ENCODE results near the gene OCLN.
"Not testable (repeated sequence)": the region's sequence is repeated elsewhere in the genome, so short reads cannot be mapped to it uniquely, and the experiment has no call there.

The OCLN gene

DNA sequence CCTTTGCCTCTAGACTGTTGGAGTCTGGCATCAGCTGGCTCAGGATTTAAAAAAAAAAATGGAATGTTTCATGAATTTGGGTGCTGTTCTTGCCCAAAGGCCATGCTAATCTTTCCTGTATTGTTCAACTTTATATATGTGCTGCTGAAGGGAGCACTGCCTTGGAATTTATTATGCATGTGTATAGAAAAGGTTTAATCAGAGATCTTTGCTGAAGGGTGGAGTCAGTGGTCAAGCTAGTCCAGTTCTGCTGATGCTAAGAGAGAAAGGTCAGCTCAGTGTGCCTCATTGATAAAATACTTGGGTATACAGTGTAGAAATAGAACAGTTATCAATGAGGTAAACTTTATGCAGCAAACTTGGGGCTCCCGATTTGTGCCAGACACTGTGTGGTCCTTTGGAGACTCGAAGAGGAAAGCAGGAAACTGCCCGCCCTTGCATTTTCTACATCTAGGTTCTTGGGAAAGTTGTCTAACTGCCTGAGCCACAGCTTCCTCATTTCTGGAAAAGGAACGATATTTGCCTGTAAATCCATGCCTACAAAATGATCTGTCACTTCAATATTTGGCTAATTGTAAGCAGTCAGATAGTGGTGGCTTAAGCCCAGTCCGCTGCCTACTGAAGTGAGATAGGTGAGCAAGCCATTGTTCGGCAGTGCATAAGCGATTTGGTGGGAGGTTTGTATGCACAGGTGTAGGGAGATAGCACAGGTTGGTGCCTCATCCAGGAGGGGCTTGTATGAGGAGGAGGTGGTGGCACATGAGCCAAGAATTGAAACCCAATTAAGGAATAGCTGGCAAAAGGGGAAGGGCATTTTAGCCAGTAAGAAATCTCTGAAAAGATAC lies 38.2 kb downstream of the OCLN start:
- no peak for DNase-seq

DNA sequence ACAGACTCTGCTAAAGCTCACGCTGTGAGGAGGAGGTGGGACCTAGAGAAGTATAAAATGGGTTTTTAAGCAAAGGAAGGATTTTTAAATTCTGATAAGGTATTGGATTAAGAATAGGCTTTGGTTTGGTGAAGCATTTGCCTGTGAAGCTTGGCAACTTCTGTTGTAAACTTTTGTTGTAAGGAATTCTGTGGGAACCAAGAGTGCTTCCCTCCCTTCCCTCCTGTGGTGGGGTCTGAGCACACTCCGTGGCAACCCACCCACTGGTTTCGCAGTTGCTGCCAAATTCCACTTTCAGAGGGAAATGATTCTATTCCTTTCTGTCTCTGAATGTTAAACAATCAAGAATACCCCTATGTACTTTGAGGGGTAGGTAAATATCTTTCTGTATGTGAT lies 38.8 kb downstream of the OCLN start:
- no peak for DNase-seq

DNA sequence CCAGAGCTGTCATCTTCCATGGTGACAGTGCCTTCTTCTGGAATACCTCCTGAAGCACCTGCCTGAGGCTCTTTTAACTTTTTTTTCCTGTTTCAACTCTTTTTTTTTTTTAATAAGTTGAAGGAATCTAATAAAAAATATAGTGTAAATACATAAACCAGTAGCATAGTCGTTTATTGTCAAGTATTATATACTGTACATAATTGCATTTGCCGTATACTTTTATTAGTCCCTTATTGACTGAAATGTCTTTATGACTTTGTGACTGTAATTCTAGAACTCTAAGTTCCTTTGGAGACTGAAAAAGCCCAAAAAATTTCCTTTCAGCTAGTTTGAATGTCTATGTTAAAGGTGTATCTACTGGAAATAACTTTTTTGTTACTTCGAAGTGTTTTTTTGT lies 45.3 kb downstream of the OCLN start:
- DNase-seq: not testable (repeated sequence)

DNA sequence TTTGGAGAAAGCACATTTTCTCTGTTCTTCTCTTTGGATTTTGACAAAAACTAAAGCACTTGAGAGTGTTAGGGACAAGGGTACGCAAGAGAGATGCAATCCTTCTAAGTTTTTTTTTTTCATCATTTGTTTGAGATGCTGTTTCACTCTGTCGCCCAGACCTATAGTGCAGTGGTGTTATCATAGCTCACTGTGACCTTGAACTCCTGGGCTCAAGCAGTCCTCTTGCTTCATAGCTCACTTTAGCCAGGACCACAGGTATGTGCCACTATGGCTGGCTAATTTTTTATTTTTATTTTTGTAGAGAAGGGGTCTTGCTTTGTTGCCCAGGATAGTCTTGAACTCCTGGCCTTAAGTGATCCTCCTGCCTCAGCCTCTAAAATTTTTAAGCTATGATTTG lies 46.1 kb downstream of the OCLN start:
- not testable (repeated sequence) for DNase-seq

DNA sequence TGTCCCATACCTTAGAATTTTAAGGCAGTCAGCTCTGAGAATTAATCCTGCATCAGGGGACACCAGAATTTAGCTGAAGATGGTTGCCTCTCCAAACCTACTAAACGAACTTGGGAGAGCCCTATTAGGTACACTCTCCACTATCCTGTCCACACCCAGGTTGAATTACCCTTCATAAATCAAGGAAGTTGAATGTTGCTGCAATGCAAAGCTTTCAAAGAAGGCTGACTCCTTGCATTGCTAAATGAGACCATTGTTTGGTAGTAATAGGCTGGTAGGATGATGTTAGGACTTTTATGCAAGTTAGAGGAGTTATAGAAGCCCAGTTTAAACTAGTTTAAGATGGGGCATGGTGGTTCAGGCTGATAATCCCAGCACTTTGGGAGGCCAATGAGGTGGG lies 48.8 kb downstream of the OCLN start:
- not testable (repeated sequence) for DNase-seq

DNA sequence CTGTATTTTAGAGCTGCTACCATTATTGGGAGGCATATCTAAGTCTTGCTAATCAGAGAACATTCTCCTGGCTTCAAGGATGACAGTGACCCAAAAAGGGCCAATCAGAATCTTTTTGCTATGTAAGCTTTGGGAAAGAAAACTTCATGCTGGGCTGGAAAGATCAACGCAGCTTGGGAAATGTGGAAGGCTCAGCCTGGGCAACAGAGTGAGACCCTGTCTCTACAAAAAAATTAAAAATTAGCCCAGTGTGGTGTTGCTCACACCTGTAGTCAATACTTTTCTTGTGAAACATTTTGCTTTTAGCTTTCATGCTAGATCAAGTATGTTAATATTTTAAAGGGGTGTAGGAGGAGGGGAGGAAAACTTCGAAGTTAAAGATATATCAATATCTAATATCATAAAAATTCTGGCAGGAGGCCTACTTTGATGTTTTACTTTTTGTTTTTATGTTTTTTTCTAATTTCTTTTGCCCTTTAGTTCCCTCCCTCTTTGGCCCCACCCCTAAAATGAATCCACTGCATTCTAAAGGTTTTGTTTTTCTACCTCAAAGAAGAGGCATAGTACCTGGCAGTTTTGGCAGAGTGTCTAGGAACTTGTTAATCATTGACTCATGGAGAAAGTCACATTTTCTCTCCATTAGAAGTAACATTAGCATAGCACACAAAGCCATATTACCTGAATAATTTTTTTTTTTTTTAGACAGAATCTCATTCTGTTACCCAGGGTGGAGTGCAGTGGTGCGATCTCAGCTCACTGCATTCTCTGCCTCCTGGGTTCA lies 50.4 kb downstream of the OCLN start:
- not testable (repeated sequence) for DNase-seq

DNA sequence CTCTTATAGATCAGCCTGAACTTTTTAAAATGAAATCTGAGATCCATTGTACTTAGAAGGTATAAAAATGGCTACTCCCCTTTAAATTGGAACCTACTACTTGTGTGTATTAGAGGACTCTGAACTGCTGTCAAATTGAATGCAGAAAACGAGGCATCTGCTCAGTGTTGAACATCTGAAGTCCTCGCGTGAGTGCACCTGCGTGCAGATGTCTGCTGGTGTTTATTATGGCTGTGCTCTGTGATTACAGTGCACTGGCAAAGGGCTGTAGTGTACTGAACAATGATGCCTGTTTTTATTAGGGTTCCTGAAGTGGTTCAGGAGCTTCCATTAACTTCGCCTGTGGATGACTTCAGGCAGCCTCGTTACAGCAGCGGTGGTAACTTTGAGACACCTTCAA lies 52.0 kb downstream of the OCLN start:
- DNase-seq: not testable (repeated sequence)

DNA sequence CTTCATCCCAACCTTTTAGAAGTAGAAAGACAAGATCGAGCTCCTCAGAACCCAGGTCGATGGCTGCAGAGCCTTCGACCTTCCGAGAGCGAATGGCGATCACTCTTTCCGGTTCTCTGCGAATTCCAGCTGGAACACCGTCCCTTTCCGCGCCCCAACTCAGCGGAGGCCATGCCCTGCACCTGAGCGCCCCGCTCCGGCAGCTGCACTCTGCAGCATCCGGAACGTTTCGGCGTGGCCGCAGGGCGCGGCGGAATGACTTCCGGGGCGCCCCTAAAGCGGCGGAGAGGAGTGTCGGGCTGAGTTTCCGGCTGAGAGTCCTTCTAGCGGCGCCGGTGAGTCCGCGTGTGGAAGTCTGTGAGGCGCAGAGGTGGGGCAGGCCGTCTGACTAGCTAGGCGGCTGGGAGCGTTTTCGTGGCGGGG lies 67.3 kb downstream of the OCLN start, which contains the start of gene GTF2H2C:
Gene GTF2H2C, plus strand, starts transcription at position 284 of the 423 bp plus-strand sequence. CDS start 4,942 bp downstream, outside the sequence.
- DNase-seq: peak; percentile 77

DNA sequence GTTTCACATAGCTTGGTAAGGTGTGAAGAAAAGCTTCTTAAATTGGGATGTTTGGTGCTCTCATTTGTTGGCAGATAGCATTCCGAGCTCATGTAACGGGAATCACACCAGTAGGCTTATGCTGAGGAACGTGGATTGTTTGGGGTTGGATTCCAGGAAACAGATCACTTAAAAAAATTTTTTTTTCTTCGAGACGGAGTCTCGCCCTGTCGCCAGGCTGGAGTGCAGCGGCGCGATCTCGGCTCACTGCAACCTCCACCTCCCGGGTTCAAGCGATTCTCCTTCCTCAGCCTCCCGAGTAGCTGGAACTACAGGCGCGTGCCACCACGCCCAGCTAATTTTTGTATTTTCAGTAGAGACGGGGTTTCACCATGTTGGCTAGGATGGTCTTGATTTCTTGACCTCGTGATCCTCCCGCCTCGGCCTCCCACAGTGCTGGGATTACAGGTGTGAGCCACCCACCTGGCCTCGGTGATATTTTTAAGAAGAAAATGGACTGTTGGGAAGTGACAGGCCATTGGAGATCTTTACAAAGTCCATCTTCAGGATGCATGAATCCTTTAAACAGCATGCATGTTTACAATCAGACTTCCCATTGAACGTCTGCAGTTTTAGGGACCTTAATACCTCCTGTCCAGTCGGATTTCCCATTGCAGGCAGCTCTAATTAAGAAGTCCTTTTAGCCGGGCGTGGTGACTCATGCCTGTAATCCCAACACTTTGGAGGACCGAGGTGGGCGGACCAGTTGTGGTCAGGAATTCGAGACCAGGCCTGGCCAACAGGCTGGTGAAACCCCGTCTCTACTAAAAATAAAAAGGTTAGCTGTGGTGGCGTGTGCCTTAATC lies 68.2 kb downstream of the OCLN start:
- not testable (repeated sequence) for DNase-seq

DNA sequence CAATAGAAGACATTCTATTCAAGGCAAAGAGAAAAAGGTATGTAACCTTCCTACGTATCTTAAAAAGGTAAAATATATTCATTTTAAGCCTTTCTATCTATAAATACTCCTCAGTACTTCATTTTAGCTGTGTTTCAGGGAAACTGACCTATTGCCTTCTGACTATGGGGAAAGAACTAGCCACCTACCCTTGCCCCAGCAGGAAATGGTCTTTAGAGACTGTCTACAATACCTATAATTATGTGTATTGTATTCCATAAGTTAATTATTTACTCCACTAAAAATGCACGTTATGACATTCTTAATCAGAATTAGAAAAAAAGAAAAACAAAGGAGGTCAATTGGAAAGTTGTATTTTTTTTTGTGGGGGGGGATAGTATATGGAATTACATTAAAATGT lies 73.6 kb downstream of the OCLN start:
- not testable (repeated sequence) for DNase-seq

DNA sequence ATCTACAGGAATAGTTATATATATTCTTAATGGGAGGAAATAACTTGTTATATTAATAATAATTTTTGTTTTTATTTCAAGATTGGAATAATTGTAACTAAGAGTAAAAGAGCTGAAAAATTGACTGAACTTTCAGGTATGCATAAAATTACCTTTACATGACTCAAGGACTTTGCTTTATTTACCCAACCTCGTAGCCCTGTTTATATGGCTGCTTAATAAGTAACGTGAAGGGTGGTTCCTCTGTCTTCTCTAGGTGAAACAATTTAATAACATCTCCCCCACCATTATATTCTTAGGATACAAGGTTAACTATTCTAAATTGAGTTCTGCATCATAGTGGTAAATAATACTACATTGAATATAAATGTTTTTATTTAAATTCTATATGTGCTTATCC lies 75.5 kb downstream of the OCLN start:
- not testable (repeated sequence) for DNase-seq

DNA sequence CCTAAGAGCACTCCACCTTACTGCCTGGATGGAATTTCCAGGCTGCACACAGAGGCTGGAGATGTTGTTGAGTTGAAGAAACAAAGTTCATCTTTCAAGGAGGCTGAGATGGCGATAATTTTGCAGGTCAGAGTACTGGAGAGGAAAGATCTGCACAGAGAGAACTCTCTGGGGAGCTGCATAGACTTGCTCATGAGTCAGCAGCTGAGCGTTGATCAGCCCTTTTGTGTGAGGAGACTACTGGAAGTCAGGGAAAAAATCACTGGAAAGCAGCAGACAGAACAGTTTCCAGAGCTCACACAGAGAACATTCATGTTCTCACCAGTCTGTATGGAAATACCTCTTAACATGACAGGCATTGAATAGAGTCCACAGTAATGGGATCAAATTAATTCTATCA lies 90.8 kb downstream of the OCLN start:
- not testable (repeated sequence) for DNase-seq

DNA sequence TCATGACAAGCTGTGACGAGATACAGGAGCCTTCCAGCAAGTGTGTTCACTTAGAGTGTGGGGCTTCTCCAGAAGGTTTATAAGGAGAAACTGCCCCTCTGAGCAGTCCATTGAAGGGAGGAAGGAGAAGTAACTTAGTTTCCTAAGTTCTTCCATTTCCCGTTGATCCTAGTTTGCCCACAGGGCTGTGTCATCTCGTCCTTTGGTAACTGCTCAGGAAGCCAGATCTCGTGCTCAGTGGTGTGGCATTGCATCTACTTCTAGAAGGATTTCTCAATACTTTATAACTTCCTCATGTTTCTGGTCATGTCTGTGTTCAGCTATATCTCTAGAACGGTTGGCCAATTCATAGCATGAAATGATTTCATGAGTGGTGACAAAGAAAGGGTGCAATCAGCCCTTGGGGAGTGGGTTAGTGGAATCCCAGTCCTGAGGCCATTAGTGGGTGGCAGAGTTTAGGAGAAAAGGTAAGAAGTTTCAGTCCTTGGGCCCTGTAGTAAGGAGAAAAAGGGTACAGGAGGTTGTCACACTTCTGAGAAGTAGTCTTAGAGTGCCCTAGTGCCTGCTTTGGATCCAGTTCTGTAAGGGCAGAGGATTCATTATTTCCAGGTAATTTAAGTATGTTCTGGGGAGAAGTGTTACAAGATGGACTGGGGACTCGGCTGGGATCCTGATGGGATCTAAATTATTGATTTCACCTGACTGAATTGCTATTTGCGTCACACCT lies 103.7 kb downstream of the OCLN start:
- DNase-seq: not testable (repeated sequence)

DNA sequence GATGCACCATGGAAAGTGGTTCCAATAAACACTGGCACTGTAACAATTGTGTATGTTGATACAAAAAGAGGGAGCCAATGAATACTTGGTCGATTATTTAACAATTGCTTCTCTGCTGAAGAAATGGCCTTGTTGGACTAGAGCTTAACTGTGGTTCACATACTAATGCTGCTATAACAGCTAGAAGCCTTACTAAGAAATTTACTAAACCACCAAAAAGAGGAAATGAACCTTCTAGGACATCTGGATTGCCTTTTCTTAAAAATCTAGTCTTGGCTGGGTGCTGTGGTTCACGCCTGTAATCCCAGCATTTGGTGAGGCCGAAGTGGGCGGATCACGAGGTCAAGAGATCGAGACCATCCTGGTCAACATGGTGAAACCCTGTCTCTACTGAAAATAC lies 109.4 kb downstream of the OCLN start:
- DNase-seq: not testable (repeated sequence)

DNA sequence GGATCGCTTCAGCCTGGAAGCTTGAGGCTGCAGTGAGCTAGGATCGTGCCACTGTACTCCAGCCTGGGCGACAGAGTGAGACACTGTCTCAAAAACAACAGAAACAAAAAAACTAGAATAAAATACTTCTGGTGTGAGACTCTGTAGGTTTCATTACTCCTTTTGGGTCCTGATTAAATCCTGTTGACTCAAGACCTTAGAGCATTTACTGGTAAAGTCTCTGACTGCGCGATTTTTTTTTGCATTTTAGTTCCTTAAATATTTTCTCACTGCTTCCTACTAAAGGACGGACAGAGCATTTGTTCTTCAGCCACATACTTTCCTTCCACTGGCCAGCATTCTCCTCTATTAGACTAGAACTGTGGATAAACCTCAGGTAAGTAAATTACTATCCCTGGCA lies 114.2 kb downstream of the OCLN start:
- not testable (repeated sequence) for DNase-seq

Data from fibroblast of skin of right biceps (primary cell).